K562 (cell line): ENCODE results near the gene SERTAD1. TPM values are rescaled to one million over a fixed set of nuclear protein-coding genes. Genes with fewer than 3 reads are reported as not detected.

Experiments used
- ADNP ChIP-seq: fragments of 200-800 bp; sonication (Bioruptor generic); IDR thresholded peaks from 2 replicates; pipeline ENCODE4 v1.6.1; 2016; ENCODE audit warnings: missing genetic modification characterization, missing compliant biosample characterization
- ARID4B ChIP-seq: sonication (generic); formaldehyde crosslinking; IDR thresholded peaks from 2 replicates; pipeline ENCODE4 v1.8.0; 2022; ENCODE audit warnings: mild to moderate bottlenecking, missing genetic modification reagents
- BCOR ChIP-seq: fragments of 450-650 bp; IDR thresholded peaks from 2 replicates; pipeline ENCODE4 v1.6.1; 2016
- CEBPB ChIP-seq: fragments of 450-650 bp; IDR thresholded peaks from 2 replicates; pipeline ENCODE4 v1.6.1; 2016; ENCODE audit warnings: missing genetic modification characterization, missing compliant biosample characterization
- E2F8 ChIP-seq: fragments of 450-650 bp; IDR thresholded peaks from 2 replicates; pipeline ENCODE4 v1.7.1; 2018; ENCODE audit warnings: mild to moderate bottlenecking, low read depth; ENCODE audit not compliant: partially characterized antibody
- GABPA ChIP-seq: fragments of 200-800 bp; sonication (Bioruptor generic); conservative IDR thresholded peaks from 2 replicates; pipeline ENCODE4 v1.6.1; 2016; ENCODE audit warnings: low read depth, missing genetic modification characterization, missing compliant biosample characterization
- HLTF ChIP-seq: fragments of 450-650 bp; IDR thresholded peaks from 2 replicates; pipeline ENCODE4 v1.6.1; 2016
- MXI1 ChIP-seq: IDR thresholded peaks from 2 replicates; pipeline ENCODE4 v1.6.1; 2011; ENCODE audit warnings: low read depth, mild to moderate bottlenecking, improper control_type of control experiment, low read length
- NCOR1 ChIP-seq: fragments of 450-650 bp; IDR thresholded peaks from 2 replicates; pipeline ENCODE4 v1.6.1; 2016; ENCODE audit warnings: mild to moderate bottlenecking, moderate library complexity
- NELFE ChIP-seq: IDR thresholded peaks from 2 replicates; pipeline ENCODE4 v1.6.1; 2011; ENCODE audit warnings: mild to moderate bottlenecking; ENCODE audit not compliant: insufficient read depth, insufficient read length
- PHB ChIP-seq: fragments of 250-450 bp; sonication (Bioruptor Pico); IDR thresholded peaks from 2 replicates; pipeline ENCODE4 v1.5.0; 2021
- POLR3A ChIP-seq: IDR thresholded peaks from 2 replicates; pipeline ENCODE4 v1.6.1; 2011; ENCODE audit warnings: borderline replicate concordance, mild to moderate bottlenecking, moderate library complexity; ENCODE audit not compliant: insufficient read length, insufficient read depth; ENCODE audit errors: extremely low read depth
- ZNF23 ChIP-seq: fragments of 250-450 bp; sonication (Bioruptor Pico); IDR thresholded peaks from 2 replicates; pipeline ENCODE4 v1.4.0; 2020; ENCODE audit warnings: mild to moderate bottlenecking
- ZNF384 ChIP-seq: IDR thresholded peaks from 2 replicates; pipeline ENCODE4 v1.6.1; 2012; ENCODE audit warnings: low read depth, low read length, improper control_type of control experiment
- ZNF79 ChIP-seq: fragments of 250-450 bp; sonication (Bioruptor Pico); IDR thresholded peaks from 2 replicates; pipeline ENCODE4 v1.4.0; 2020; ENCODE audit warnings: low read depth, mild to moderate bottlenecking, moderate library complexity
- polyA plus RNA-seq, 8 experiments: library from polyadenylated mRNA; depleted of rRNA in 4 of 8; stranded (reverse) in 5 of 8; unstranded in 3 of 8; fragments of >200 nt; fragmentation: Nextera tagmentation in 2 of 8; fragmentation: Illumina TruSeq in 1 of 8; extraction: Ambion mirVana in 2 of 8; extraction: Trizol in 1 of 8; gene quantifications; 2 replicates each; pipeline versions ENCODE4 v1.2.1 to v1.2.3, GENCODE V29; 2011 to 2014; ENCODE audit warnings: inconsistent platforms in 1 of 8, missing spikeins in 1 of 8
- total RNA-seq, 7 experiments: library from RNA; depleted of rRNA in 6 of 7; stranded (reverse); fragments of >200 nt in 6 of 7; fragmentation: Illumina TruSeq in 2 of 7; extraction: Trizol in 2 of 7; gene quantifications; 2 replicates each; pipeline versions ENCODE4 v1.2.1 to v1.2.3, GENCODE V29; 2011 to 2021; ENCODE audit warnings: low replicate concordance in 1 of 7
- TF ChIP-seq, protein P1 (sequence below): fragments of 250-450 bp; sonication (Bioruptor Pico); IDR thresholded peaks from 2 replicates; pipeline ENCODE4 v1.4.0; 2020
- TF ChIP-seq, protein P2 (sequence below): IDR thresholded peaks from 2 replicates; pipeline ENCODE4 v1.6.1; 2011; ENCODE audit not compliant: insufficient read length; ENCODE audit errors: extremely low read depth

SERTAD1 gene
- total and polyA plus RNA-seq, 9 of the 15 experiments (the other 6 are each of a cell fraction or from before 2014, with no cell fraction given) = 0.15 to 8.7 (median 4.9) TPM

GRCh38 chr19:40420451-40420765 is 5.4 kb downstream of the SERTAD1 start (continued):
- TF ChIP-seq E2F8 (no peak), HLTF (peak; percentile 69; the same call in 1 of the 2 replicates), ADNP (tag) (peak; percentile 47; the same call in 1 of the 2 replicates), ZNF79 (CRISPR knock-in tag) (no peak), MXI1 (no peak), ZNF384 (peak; percentile 3; the same call in 1 of the 2 replicates), NELFE (no peak), BCOR (peak; percentile 67), POLR3A (no peak), CEBPB (tag) (no peak), ARID4B (CRISPR knock-in tag) (no peak), GABPA (no peak), ZNF23 (CRISPR knock-in tag) (no peak), PHB (CRISPR knock-in tag) (no peak), NCOR1 (no peak)
- TF ChIP-seq, protein P1, sequence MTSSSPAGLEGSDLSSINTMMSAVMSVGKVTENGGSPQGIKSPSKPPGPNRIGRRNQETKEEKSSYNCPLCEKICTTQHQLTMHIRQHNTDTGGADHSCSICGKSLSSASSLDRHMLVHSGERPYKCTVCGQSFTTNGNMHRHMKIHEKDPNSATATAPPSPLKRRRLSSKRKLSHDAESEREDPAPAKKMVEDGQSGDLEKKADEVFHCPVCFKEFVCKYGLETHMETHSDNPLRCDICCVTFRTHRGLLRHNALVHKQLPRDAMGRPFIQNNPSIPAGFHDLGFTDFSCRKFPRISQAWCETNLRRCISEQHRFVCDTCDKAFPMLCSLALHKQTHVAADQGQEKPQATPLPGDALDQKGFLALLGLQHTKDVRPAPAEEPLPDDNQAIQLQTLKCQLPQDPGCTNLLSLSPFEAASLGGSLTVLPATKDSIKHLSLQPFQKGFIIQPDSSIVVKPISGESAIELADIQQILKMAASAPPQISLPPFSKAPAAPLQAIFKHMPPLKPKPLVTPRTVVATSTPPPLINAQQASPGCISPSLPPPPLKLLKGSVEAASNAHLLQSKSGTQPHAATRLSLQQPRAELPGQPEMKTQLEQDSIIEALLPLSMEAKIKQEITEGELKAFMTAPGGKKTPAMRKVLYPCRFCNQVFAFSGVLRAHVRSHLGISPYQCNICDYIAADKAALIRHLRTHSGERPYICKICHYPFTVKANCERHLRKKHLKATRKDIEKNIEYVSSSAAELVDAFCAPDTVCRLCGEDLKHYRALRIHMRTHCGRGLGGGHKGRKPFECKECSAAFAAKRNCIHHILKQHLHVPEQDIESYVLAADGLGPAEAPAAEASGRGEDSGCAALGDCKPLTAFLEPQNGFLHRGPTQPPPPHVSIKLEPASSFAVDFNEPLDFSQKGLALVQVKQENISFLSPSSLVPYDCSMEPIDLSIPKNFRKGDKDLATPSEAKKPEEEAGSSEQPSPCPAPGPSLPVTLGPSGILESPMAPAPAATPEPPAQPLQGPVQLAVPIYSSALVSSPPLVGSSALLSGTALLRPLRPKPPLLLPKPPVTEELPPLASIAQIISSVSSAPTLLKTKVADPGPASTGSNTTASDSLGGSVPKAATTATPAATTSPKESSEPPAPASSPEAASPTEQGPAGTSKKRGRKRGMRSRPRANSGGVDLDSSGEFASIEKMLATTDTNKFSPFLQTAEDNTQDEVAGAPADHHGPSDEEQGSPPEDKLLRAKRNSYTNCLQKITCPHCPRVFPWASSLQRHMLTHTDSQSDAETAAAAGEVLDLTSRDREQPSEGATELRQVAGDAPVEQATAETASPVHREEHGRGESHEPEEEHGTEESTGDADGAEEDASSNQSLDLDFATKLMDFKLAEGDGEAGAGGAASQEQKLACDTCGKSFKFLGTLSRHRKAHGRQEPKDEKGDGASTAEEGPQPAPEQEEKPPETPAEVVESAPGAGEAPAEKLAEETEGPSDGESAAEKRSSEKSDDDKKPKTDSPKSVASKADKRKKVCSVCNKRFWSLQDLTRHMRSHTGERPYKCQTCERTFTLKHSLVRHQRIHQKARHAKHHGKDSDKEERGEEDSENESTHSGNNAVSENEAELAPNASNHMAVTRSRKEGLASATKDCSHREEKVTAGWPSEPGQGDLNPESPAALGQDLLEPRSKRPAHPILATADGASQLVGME (CRISPR knock-in tag) = no peak
- TF ChIP-seq, protein P2, sequence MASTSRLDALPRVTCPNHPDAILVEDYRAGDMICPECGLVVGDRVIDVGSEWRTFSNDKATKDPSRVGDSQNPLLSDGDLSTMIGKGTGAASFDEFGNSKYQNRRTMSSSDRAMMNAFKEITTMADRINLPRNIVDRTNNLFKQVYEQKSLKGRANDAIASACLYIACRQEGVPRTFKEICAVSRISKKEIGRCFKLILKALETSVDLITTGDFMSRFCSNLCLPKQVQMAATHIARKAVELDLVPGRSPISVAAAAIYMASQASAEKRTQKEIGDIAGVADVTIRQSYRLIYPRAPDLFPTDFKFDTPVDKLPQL = no peak
- TF ChIP-seq, all 486 proteins: peak for 9
